Tibial artery (tissue), 4 donors: ENCODE measurements around the gene ANKRD34A.

Source experiments
- DNase-seq, 2 donors: peaks; one replicate each; pipeline ENCODE4 v3.0.0-alpha.2; 2019
- H3K27ac ChIP-seq, 2 donors: fragments of 200-600 bp; sonication (generic) in 1 of 2; 1 replicate in 1 of 2; 2 replicates in 1 of 2; pipeline ENCODE4 v1.5.1; 2018 to 2019; ENCODE audit warnings: mild to moderate bottlenecking in 1 of 2
- H3K27me3 ChIP-seq, 2 donors: fragments of 200-600 bp; sonication (generic) in 1 of 2; one replicate each; pipeline versions ENCODE4 v1.5.1 to v1.6.0; 2016 to 2019
- H3K36me3 ChIP-seq, 3 donors: fragments of 200-600 bp; sonication (generic) in 2 of 3; one replicate each; pipeline ENCODE4 v1.5.1; 2016 to 2019; ENCODE audit warnings: mild to moderate bottlenecking in 2 of 3
- H3K4me1 ChIP-seq, 4 donors: fragments of 200-600 bp; sonication (generic) in 2 of 4; 1 replicate in 3 of 4; 2 replicates in 1 of 4; pipeline ENCODE4 v1.5.1; 2016 to 2019
- H3K4me3 ChIP-seq, 2 donors: fragments of 200-600 bp; sonication (generic) in 1 of 2; 1 replicate in 1 of 2; 2 replicates in 1 of 2; pipeline ENCODE4 v1.5.1; 2018 to 2019; ENCODE audit warnings: mild to moderate bottlenecking in 2 of 2
- H3K9me3 ChIP-seq, 3 donors: fragments of 200-600 bp; sonication (generic) in 1 of 3; one replicate each; pipeline ENCODE4 v1.5.1; 2016 to 2019
- intact Hi-C: fragments of 100-400 bp; cut with DNase I; formaldehyde crosslinking; loops from one replicate; pipeline ENCODE4 v1.15.0; 2023; ENCODE audit warnings: low total_unique reads
- TF ChIP-seq, protein P1 (sequence below), 2 experiments: fragments of 200-600 bp in 1 of 2; fragments of 450-650 bp in 1 of 2; IDR thresholded peaks; one replicate each; pipeline ENCODE4 v1.5.1; 2017 to 2019; ENCODE audit warnings: antibody characterized with exemption in 2 of 2, mild to moderate bottlenecking in 1 of 2, moderate library complexity in 1 of 2

The ANKRD34A gene

DNA sequence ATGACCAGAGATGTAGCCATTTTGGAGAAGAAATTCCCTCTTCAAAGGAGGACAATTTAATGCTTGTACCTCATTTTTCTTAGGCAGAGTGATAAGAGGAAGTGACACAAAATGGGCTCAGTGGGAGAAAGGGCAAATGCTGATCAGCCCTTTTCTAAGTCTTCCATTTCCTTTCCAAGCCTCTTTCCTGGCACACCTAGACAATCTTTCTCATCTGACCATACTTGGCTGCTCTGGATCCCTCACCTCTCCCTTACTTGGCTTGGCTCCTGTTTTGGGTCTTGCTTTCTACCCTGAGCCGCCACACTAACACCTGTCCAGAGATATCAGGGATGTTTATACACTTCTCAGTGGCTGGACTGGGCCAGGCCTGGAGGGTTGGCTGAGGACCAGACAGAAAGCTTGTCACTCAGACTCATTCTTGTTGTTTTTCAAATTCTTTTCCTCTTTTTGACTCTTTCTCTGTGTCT is 18.9 kb upstream of the ANKRD34A start:
- Histone ChIP-seq H3K27ac (peak overlapping the region; percentile 85 to 90), H3K9me3 (no peaks in the 10 kb centered on the region), H3K27me3 (no peaks in the 10 kb centered on the region), H3K4me1 (peaks cover 0 to 86% (median 68%) of the 10 kb centered on the region in 4 donors), H3K36me3 (no peaks in the 10 kb centered on the region), H3K4me3 (no peak overlapping the region)
- intact Hi-C loops = no loop called here
- no peak for DNase-seq
- TF ChIP-seq, protein P1, sequence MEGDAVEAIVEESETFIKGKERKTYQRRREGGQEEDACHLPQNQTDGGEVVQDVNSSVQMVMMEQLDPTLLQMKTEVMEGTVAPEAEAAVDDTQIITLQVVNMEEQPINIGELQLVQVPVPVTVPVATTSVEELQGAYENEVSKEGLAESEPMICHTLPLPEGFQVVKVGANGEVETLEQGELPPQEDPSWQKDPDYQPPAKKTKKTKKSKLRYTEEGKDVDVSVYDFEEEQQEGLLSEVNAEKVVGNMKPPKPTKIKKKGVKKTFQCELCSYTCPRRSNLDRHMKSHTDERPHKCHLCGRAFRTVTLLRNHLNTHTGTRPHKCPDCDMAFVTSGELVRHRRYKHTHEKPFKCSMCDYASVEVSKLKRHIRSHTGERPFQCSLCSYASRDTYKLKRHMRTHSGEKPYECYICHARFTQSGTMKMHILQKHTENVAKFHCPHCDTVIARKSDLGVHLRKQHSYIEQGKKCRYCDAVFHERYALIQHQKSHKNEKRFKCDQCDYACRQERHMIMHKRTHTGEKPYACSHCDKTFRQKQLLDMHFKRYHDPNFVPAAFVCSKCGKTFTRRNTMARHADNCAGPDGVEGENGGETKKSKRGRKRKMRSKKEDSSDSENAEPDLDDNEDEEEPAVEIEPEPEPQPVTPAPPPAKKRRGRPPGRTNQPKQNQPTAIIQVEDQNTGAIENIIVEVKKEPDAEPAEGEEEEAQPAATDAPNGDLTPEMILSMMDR (IDR thresholded peaks at IDR 0.05) = no peak

- H3K4me1 ChIP-seq = peaks cover 0 to 97% (median 77%) of the 10 kb centered on the region in 4 donors
These were observed 17.8 kb upstream of the ANKRD34A start for GRCh38 chr1:145982010-145982723.

DNA sequence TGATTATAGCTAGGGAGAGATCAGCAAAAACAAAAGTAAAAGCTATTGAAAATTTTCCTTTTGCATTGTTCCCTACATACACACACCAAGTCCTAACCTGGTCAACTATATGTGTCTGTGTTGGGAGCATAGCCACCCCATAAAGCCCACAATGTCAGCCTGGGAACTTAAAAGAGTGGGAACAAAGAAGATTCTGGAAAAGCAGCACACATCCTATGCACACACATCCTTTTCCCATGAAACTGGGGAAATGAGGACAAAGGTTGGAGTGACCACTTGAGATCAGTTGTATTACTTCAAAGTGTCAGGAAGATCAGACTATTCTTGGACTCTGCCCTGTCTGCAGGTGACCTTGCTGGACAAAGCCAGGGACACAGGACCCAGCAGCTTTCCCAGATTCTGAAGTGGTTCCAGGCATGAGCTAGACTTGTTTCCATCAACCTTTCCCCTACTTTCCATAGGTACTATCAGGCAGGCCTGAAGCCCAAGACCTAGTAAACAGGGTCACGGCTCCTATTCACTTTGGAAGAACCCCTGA is 16.2 kb upstream of the ANKRD34A start:
- no peak for DNase-seq
- H3K4me3 ChIP-seq = no peak overlapping the region

More at GRCh38 chr1:145982010-145982723, 17.8 kb upstream of the ANKRD34A start:
- intact Hi-C loops = no loop called here
- TF ChIP-seq, protein P1 (IDR thresholded peaks at IDR 0.05) = no peak
- H3K27ac ChIP-seq = peak overlapping the region; percentile 85 to 90
- no peak overlapping the region for H3K4me3 ChIP-seq
- no peaks in the 10 kb centered on the region for H3K9me3 ChIP-seq
- no peaks in the 10 kb centered on the region for H3K27me3 ChIP-seq
- no peaks in the 10 kb centered on the region for H3K36me3 ChIP-seq
- no peak for DNase-seq

DNA sequence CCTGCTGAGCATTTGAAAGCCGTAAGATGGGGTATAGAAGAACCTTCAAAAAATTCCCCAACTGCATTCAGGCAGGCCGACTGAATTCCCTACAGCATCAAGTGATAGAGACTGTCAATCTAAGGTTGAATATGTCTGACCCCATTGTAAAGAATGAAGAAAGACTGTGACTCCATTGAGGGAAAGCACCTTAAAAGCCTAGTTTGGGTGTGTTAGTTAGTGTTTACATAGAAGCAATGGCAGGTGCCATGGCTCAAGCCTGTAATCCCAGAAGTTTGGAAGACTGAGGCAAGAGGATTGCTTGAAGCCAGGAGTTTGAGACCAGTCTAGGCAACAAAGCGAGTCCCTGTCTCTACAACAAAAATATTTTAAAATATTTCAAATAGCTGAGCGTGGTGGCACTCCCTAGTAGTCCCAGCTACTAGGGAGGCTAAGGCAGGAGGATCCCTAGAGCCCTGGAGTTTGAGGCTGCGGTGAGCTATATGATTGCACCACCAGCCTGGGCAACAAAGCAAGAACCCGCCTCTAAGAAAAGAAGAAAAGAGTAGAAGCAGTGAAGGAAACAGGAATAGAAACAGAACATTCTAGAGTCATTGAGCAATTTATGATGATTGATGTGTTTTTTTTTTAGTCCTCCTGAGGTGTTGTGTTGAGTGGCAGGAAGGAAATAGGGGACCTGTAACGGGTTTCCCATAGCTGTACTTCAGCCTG is 15.5 kb upstream of the ANKRD34A start:
- no peaks in the 10 kb centered on the region for H3K27me3 ChIP-seq
- peak overlapping the region; percentile 2 to 10 for H3K4me3 ChIP-seq
- peaks cover 0 to 78% (median 62%) of the 10 kb centered on the region in 4 donors for H3K4me1 ChIP-seq
- DNase-seq = peak in 1 of 2 donors; percentile 62
- no peaks in the 10 kb centered on the region for H3K9me3 ChIP-seq
- TF ChIP-seq, protein P1 (IDR thresholded peaks at IDR 0.05) = no peak
- H3K36me3 ChIP-seq = peaks cover 0 to 4% (median 0%) of the 10 kb centered on the region in 3 donors
- intact Hi-C loops = no loop called here
- peak overlapping the region; percentile 85 to 90 for H3K27ac ChIP-seq

More for the DNA sequence above, 16.2 kb upstream of the ANKRD34A start:
- H3K27me3 ChIP-seq = no peaks in the 10 kb centered on the region
- TF ChIP-seq, protein P1 (IDR thresholded peaks at IDR 0.05) = no peak
- intact Hi-C loops = no loop called here
- peak overlapping the region; percentile 85 to 90 for H3K27ac ChIP-seq
- H3K9me3 ChIP-seq = no peaks in the 10 kb centered on the region
- H3K36me3 ChIP-seq = no peaks in the 10 kb centered on the region
- H3K4me1 ChIP-seq = peaks cover 0 to 85% (median 69%) of the 10 kb centered on the region in 4 donors

- H3K4me3 ChIP-seq = peak overlapping the region; percentile 16 to 23
- H3K27ac ChIP-seq = peak overlapping the region; percentile 85 to 90
- no peaks in the 10 kb centered on the region for H3K9me3 ChIP-seq
- H3K4me1 ChIP-seq = peaks cover 0 to 70% (median 57%) of the 10 kb centered on the region in 4 donors
- no peaks in the 10 kb centered on the region for H3K27me3 ChIP-seq
- peak; percentile 97 to 98 for DNase-seq
- intact Hi-C loops = no loop called here
- peaks cover 0 to 7% (median 0%) of the 10 kb centered on the region in 3 donors for H3K36me3 ChIP-seq
- TF ChIP-seq, protein P1 (IDR thresholded peaks at IDR 0.05) = no peak
These were observed 14.7 kb upstream of the ANKRD34A start for GRCh38 chr1:145978854-145979745.
